ENCODE data around the gene RYR3.

RYR3 gene

GRCh38 chr15:33710748-33711147 lies 400.0 kb downstream of the RYR3 start:
- DNase-seq (ENCODE audit: low spot score): no peak

- no peak for DNase-seq (ENCODE audit: low spot score)
These were observed 405.3 kb downstream of the RYR3 start for GRCh38 chr15:33716025-33716424.

- DNase-seq (ENCODE audit: low spot score): no peak
These were observed 410.2 kb downstream of the RYR3 start for GRCh38 chr15:33720952-33721351.

- no peak for DNase-seq (ENCODE audit: low spot score)
These were observed 411.4 kb downstream of the RYR3 start for GRCh38 chr15:33722005-33722672.

GRCh38 chr15:33722673-33723015 lies 411.9 kb downstream of the RYR3 start:
- DNase-seq (ENCODE audit: low spot score): no peak

GRCh38 chr15:33724321-33725036 lies 413.7 kb downstream of the RYR3 start:
- no peak for DNase-seq (ENCODE audit: low spot score)

- DNase-seq (ENCODE audit: low spot score): no peak
These were observed 418.9 kb downstream of the RYR3 start for GRCh38 chr15:33729653-33730052.

- DNase-seq (ENCODE audit: low spot score): no peak
These were observed 420.0 kb downstream of the RYR3 start for GRCh38 chr15:33730815-33731214.

- no peak for DNase-seq (ENCODE audit: low spot score)
These were observed 424.4 kb downstream of the RYR3 start for GRCh38 chr15:33735143-33735542.

GRCh38 chr15:33735637-33736247 lies 425.0 kb downstream of the RYR3 start:
- peak; percentile 18 for DNase-seq (ENCODE audit: low spot score)

GRCh38 chr15:33737687-33738601 lies 427.2 kb downstream of the RYR3 start:
- DNase-seq (ENCODE audit: low spot score): peak; percentile 35

GRCh38 chr15:33738941-33739664 lies 428.3 kb downstream of the RYR3 start:
- no peak for DNase-seq (ENCODE audit: low spot score)

- no peak for DNase-seq (ENCODE audit: low spot score)
These were observed 431.5 kb downstream of the RYR3 start for GRCh38 chr15:33742306-33742705.

- DNase-seq (ENCODE audit: low spot score): no peak
These were observed 432.0 kb downstream of the RYR3 start for GRCh38 chr15:33742800-33743199.

- no peak for DNase-seq (ENCODE audit: low spot score)
These were observed 435.4 kb downstream of the RYR3 start for GRCh38 chr15:33746203-33746602.

- no peak for DNase-seq (ENCODE audit: low spot score)
These were observed 442.2 kb downstream of the RYR3 start for GRCh38 chr15:33753012-33753411.

- DNase-seq (ENCODE audit: low spot score): no peak
These were observed 443.5 kb downstream of the RYR3 start for GRCh38 chr15:33754242-33754641.

- DNase-seq (ENCODE audit: low spot score): no peak
These were observed 446.2 kb downstream of the RYR3 start for GRCh38 chr15:33756961-33757360.

GRCh38 chr15:33757516-33758232 lies 446.9 kb downstream of the RYR3 start:
- no peak for DNase-seq (ENCODE audit: low spot score)

GRCh38 chr15:33766389-33766788 lies 455.6 kb downstream of the RYR3 start:
- no peak for DNase-seq (ENCODE audit: low spot score)

- no peak for DNase-seq (ENCODE audit: low spot score)
These were observed 458.0 kb downstream of the RYR3 start for GRCh38 chr15:33768670-33769190.

Measured in HuH-7.5 (cell line).